Renal cortex interstitium (tissue), 11 donors: ENCODE data around the gene BLACAT1. TPM values are rescaled to one million over a fixed set of nuclear protein-coding genes. Genes with fewer than 3 reads are reported as not detected.
"Not testable (repeated sequence)": the region's sequence is repeated elsewhere in the genome, so short reads cannot be mapped to it uniquely, and the experiment has no call there.

Source experiments
- DNase-seq, 11 donors: peaks; one replicate each; pipeline ENCODE4 v3.0.0-alpha.2; 2013; ENCODE audit warnings: low read depth in 9 of 11, low spot score in 4 of 11; ENCODE audit errors: extremely low read depth in 1 of 11
- polyA plus RNA-seq, 3 donors: library from polyadenylated mRNA; unstranded; fragments of 120-200 nt; gene quantifications; one replicate each; pipeline ENCODE4 v1.2.1, GENCODE V29; 2013; ENCODE audit not compliant: insufficient read length in 3 of 3

The BLACAT1 gene
- polyA plus RNA-seq, 3 donors = 3.1 to 3.5 (median 3.2) TPM

DNA sequence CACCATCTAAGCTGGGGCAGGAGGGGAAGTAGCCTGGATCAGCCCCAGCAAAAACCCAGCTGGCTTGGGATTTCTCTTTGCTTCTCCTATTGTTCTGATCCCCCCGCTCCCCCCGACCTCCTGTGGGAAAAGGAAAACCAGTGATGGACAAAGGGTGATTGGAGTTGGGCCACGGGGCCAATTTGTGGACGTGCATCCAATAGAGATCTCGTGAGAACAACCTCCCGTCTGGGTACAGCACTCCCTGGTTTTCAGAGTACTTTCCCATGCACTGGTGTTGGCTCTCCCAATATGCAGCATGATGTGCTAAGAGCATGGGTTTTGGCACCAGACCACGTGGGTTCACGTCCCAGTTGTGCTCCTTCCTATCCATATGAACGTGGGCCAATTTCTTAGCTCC lies 9.0 kb downstream of the BLACAT1 start:
- DNase-seq = no peak

DNA sequence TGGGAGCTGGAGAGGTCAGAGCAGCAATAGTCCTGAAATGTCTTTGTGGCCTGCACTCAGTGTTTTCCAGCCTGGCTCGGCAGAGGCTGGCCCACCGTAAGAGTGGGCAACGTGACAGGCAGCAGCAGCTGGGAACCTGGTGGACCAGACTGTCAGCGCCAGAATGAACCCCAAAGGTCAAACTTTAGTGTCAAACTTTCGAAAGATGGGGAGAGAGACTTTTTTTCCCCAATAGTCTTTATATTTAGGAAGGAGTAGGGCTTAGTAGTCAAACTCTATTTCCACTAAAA lies 10.3 kb downstream of the BLACAT1 start:
- no peak for DNase-seq

DNA sequence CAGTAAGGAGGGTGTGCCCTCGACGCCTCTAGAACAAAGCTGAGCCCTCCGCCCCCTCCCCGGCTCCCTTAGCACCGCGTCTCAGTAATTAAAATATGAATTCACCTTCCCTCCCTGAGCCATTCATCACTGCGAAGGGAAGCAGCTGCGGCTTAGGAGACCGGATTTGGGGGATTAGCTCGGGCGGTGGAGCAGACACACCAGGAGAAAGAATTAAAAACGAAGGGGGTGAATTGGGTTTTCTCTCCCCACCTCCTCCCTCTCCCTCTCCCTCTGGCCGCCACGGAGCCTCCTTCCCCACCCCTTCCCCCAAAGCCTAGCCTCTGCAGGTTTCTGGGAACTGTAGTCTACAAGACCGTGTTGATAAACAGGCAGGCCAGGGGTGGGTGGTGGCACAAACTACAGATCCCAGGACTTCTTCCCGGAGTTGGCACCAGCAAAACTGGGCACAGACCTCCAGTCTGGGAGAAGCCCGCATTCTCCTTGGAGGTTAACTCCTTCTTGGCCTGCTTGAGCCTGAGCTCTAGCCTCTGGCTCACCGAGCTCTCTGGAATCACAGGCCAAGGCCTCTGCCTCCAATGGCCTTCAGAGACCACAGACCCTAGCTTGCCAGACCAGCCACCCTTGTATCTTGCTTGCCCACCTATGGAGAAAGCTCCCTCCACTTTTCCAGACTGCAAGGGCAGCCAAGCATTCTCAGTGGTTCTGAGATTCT lies 10.8 kb downstream of the BLACAT1 start:
- DNase-seq = peak in 1 of 11 donors; percentile 54

- no peak for DNase-seq
These were observed 11.4 kb downstream of the BLACAT1 start for GRCh38 chr1:205444300-205444930.

- no peak for DNase-seq
These were observed 12.1 kb downstream of the BLACAT1 start for GRCh38 chr1:205443585-205444299.

DNA sequence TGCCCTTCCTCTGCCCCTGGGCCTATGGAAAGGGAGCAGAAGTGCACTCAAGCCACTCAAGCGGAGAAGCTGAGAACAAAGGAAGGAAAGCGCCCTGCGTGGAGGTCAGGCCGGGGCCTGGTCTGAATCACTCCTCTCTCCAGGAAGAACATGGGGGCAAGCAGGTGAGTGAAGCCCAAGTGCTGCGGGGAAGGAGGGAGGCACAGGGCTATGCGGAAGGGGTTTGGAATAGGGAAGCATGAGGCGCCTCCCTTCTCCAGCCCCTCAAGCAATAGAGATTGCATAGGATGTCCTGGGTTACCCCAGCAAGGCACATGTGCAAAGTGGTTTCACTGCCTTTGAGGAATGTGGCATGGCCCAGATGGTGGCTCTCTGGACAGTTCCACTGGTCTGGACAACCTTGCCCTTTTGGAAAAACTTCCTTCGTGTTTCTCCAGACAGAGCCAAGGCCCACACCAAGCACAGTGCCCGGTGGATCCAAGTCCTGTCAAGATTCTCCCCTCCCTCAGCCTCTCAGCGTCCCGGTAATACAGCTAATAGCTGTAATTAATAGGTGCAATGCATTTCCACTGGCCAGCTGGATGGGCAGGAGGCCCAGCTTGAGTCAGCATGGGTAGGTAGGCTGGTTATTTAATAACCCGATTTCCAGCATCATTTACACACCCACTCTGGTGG lies 13.7 kb downstream of the BLACAT1 start:
- no peak for DNase-seq

DNA sequence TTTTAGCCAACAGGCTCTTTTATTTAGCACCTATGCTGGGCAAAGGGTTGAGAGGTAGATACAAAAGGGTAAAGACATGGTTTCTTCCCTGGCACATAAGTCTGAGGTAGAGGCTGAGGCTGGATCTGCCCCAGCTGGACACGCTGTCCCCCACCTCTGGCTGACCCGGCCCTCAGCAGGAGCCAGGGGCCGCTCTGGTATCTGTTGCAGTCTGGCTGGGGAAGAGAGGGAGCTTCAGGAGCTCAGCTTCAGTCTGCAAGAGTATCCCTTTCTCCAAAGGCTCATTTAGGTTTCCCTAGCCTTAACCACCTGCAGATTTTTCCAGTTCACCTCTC lies 14.2 kb downstream of the BLACAT1 start:
- no peak for DNase-seq

DNA sequence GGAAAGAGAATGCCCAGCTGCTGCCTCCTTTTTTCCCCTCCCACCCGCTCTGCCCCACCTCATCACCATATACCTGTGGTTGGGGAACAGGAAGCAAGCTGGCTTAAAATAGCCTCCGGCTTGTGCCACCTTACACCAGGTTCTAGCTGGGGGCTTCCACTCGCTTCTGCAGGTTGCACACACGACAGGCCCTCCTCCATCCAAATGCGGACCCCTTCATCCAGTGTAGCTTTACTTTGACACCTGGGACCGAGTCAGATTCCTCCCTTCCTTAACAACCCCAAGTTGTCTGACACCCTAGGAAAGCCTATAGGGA lies 14.6 kb downstream of the BLACAT1 start:
- no peak for DNase-seq

DNA sequence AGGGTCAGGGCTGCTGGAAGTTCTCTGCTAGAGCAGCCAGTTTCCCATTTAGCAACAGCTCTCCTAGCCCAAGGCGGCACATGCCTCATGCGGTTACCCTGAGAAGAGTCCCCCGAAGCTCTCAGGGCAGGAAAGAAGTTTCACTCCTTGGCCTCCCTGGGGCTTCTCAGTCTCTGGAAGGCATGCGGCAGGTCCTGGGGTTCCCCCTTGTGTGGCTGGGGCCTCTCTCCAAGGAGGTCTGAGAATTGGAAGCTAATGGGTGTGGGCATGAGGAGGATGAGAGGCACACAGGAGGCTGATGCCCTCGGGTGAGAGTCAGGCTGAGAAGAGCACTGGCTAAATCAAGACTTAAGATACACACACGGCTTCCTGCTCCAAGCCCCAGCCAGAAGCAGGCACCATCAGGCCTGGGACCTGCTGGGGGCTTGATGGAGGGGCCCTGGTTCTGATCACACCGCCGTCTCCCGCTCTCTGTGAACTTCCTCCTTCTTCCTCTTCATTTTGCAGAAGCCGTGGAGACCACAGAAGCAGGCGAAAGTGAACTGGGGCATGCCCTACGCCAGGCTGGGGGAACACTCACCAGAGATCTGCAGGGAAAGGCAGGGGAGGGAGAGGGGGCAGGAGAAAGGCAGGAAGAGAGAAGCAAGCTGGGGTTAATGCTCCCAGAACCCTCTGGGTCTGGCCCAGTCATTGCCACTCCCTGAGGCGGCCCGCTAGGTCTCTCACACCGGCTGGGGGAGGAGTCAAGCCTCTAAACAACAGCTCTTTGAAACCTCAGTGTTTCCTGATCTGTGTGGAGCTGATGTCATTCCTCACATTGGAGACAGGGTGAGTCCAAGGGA lies 15.1 kb downstream of the BLACAT1 start:
- DNase-seq = peak in 1 of 11 donors; percentile 71

DNA sequence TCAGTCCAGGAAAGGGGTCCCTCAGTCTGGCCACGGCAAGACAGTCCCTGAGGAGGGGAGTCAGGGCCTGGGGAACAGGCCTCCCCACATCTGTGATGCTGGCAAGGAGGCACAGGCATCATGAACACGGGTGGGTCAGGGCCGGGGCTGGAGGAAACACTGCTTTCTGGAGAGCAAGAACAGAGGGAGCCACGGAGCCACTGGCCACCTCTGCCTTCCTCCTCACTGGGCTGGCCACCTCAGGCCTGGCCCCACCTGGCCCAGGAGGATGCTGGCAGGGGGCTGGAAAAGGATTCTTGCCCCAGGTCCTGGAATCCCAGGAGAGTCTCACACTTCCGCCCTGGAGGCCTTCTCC lies 15.7 kb downstream of the BLACAT1 start:
- DNase-seq = no peak

GRCh38 chr1:205438213-205439158 lies 17.4 kb downstream of the BLACAT1 start:
- DNase-seq = peak in 2 of 11 donors; percentile 73 to 76

- no peak for DNase-seq
These were observed 18.3 kb downstream of the BLACAT1 start for GRCh38 chr1:205437570-205437969.

DNA sequence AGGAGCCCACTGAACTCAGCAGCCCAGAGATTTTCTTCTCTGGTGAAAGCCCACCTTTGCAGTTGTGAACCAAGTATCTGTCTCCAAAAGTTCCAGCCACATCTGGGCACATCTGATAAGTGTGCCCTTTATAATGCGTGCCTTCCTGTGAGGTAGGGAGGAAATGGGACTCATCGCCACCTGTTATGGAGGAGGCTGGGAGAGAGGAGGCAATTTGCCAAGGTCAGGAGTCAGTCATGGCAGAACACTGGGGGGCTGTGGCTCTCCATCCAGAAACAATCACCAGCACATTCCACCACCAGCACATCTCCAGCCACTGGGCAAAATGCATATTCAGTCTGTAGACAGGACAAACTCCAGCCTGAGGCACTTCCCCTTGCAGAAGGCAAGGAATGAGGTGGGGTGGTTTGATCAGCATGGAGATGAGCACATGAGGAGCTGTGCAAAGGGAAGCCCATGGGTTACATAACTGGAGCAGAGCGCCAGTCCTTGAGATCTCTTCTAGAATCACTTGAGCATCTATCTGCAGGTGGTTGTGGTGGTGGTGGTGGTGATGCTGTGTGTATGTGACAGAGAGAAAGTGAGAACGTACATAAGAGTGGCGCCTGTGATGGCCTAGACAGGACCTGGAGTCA lies 19.0 kb downstream of the BLACAT1 start:
- DNase-seq = no peak

GRCh38 chr1:205435578-205436573 lies 20.0 kb downstream of the BLACAT1 start:
- DNase-seq = no peak

DNA sequence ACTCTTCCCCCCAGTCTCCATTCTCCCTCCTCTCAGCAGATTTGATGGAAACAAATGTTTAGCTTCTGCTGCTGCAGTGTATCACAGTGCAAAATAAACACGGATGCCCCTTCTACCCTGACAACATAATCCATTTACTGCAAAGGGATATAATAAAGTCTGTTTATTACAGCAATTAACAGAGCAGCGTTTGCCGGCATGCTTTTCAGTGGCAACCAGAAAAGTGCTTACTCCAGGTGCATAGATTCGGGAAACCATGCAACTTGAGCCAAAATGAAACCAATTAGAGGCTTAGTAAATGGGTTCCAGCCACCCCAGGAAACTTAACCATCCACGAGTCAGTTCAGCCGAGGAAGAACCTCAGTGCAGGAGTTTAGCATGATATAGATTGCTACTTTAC lies 21.1 kb downstream of the BLACAT1 start:
- no peak for DNase-seq

DNA sequence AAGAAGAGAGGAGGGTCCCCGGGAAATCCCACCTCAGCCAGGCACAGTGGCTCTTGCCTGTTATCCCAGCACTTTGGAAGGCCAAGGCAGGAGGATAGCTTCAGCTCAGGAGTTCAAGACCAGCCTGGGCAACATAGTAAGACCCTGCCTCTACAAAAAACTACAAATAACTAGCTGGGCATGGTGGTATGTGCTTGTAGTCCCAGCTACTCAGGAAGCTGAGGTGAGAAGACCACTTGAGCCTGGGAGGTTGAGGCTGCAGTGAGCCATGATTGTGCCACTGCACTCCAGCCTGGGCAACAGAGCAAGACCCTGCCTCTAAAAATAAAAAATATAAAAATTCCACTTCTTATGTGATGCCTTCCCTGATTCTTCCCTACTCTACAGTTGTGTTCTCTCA lies 23.2 kb downstream of the BLACAT1 start:
- DNase-seq = not testable (repeated sequence)

- DNase-seq = no peak
These were observed 23.7 kb downstream of the BLACAT1 start for GRCh38 chr1:205432116-205432515.
